H1 (cell line): Measurements from ENCODE around the gene LANCL3. TPM values are rescaled to one million over a fixed set of nuclear protein-coding genes. Genes with fewer than 3 reads are reported as not detected.

Experiments used
- ASH2L ChIP-seq: fragments of 200-600, 300-600 bp; sonication (generic); IDR thresholded peaks from one replicate; pipeline ENCODE4 v1.7.1; 2017; ENCODE audit warnings: low read length
- BCL11A ChIP-seq, 2 experiments: IDR thresholded peaks; one replicate each; pipeline ENCODE4 v1.6.1; 2011; ENCODE audit warnings: low read depth in 2 of 2, low read length in 2 of 2, mild to moderate bottlenecking in 2 of 2
- E2F6 ChIP-seq: IDR thresholded peaks from 2 replicates; pipeline ENCODE4 v1.6.1; 2012; ENCODE audit warnings: inconsistent platforms
- EP300 ChIP-seq, 2 experiments: IDR thresholded peaks; 1 replicate in 1 of 2; 2 replicates in 1 of 2; pipeline ENCODE4 v1.6.1; 2011 to 2012; ENCODE audit warnings: low read depth in 2 of 2, low read length in 2 of 2, mild to moderate bottlenecking in 2 of 2, borderline replicate concordance in 1 of 2, inconsistent platforms in 1 of 2, moderate library complexity in 1 of 2
- FOSL1 ChIP-seq: IDR thresholded peaks from 2 replicates; pipeline ENCODE4 v1.6.1; 2011; ENCODE audit warnings: mild to moderate bottlenecking, low read depth, low read length, moderate library complexity; ENCODE audit not compliant: insufficient read depth
- SIRT6 ChIP-seq: IDR thresholded peaks from one replicate; pipeline ENCODE4 v1.7.1; 2012; ENCODE audit warnings: low read length, inconsistent platforms
- SIX5 ChIP-seq: IDR thresholded peaks from 2 replicates; pipeline ENCODE4 v1.6.1; 2011; ENCODE audit warnings: mild to moderate bottlenecking, low read depth, low read length
- SP4 ChIP-seq: IDR thresholded peaks from 2 replicates; pipeline ENCODE4 v1.6.1; 2012; ENCODE audit warnings: low read length, inconsistent platforms
- polyA plus RNA-seq, 7 experiments: library from polyadenylated mRNA; depleted of rRNA in 3 of 7; stranded (reverse) in 5 of 7; unstranded in 2 of 7; fragments of >200 nt in 5 of 7; fragments of 200-250 nt in 2 of 7; gene quantifications; 1 replicate in 5 of 7; 2 replicates in 1 of 7; 4 replicates in 1 of 7; pipeline versions ENCODE4 v1.2.1 to v1.2.3, GENCODE V29; 2011 to 2013; ENCODE audit warnings: missing spikeins in 2 of 7, mixed read lengths in 2 of 7
- total RNA-seq: library from RNA; stranded (reverse); fragmentation: NEBNext Ultra II Directional; extraction: Animal tissue kit (Norgen Biotek cat#: 25700); gene quantifications from 2 replicates; pipeline ENCODE4 v1.2.1, GENCODE V29; 2021

LANCL3 gene
- total and polyA plus RNA-seq, 2 of the 8 experiments (the other 6 are each of a cell fraction or from before 2014, with no cell fraction given): 0.11 to 0.37 TPM

- TF ChIP-seq SIX5: no peak
- no peak for TF ChIP-seq ASH2L
- no peak for TF ChIP-seq SIRT6
- no peak for TF ChIP-seq BCL11A (IDR thresholded peaks at IDR 0.05; ENCODE audit: low read depth in 2 of 2, low read length in 2 of 2)
- no peak for TF ChIP-seq FOSL1
- TF ChIP-seq E2F6: no peak
- no peak for TF ChIP-seq SP4
- TF ChIP-seq EP300 (IDR thresholded peaks at IDR 0.05; ENCODE audit: borderline replicate concordance in 1 of 2, low read depth in 2 of 2, low read length in 2 of 2): no peak
Observed at GRCh38 chrX:37640142-37640541, 68.7 kb downstream of the LANCL3 start (continued).
